Kidney glomerular epithelial cell (primary cell): ENCODE data around the gene ARL11.

ENCODE experiments used
- DNase-seq: peaks from one replicate; lab custom pipeline; 2025; lab: John Stamatoyannopoulos, UW

The ARL11 gene

GRCh38 chr13:49649244-49649962, 21.1 kb downstream of the ARL11 start:
- peak; percentile 3 for DNase-seq

GRCh38 chr13:49649963-49650312, 21.6 kb downstream of the ARL11 start:
- DNase-seq, result no peak

- no peak for DNase-seq
These were observed 23.5 kb downstream of the ARL11 start for GRCh38 chr13:49651570-49652354.

GRCh38 chr13:49652355-49653305, 24.3 kb downstream of the ARL11 start:
- DNase-seq, result peak; percentile 14

GRCh38 chr13:49653478-49653877, 25.2 kb downstream of the ARL11 start:
- no peak for DNase-seq

- no peak for DNase-seq
These were observed 25.7 kb downstream of the ARL11 start for GRCh38 chr13:49654011-49654410.

GRCh38 chr13:49655906-49656305, 27.6 kb downstream of the ARL11 start:
- no peak for DNase-seq

GRCh38 chr13:49657241-49657641, 28.9 kb downstream of the ARL11 start:
- DNase-seq, result no peak

GRCh38 chr13:49664606-49665005, 36.3 kb downstream of the ARL11 start:
- no peak for DNase-seq

GRCh38 chr13:49667773-49668172, 39.5 kb downstream of the ARL11 start:
- no peak for DNase-seq

- DNase-seq, result peak; percentile 81
These were observed 41.5 kb downstream of the ARL11 start for GRCh38 chr13:49669735-49670309.

GRCh38 chr13:49670828-49671227, 42.5 kb downstream of the ARL11 start:
- DNase-seq, result no peak

GRCh38 chr13:49676581-49677298, 48.4 kb downstream of the ARL11 start:
- DNase-seq, result no peak

- no peak for DNase-seq
These were observed 50.0 kb downstream of the ARL11 start for GRCh38 chr13:49678191-49678914.

GRCh38 chr13:49679246-49679645, 50.9 kb downstream of the ARL11 start:
- peak; percentile 8 for DNase-seq

- DNase-seq, result no peak
These were observed 53.6 kb downstream of the ARL11 start for GRCh38 chr13:49681842-49682435.
